HepG2 (cell line): ENCODE data around the gene ARPC1A. TPM values are rescaled to one million over a fixed set of nuclear protein-coding genes. Genes with fewer than 3 reads are reported as not detected.
A peak's percentile ranks its signal among the peaks of the same experiment; 100 is the strongest.

ENCODE experiments used
- ADNP ChIP-seq: sonication (generic); formaldehyde crosslinking; IDR thresholded peaks from 2 replicates; pipeline ENCODE4 v1.4.0; 2020; ENCODE audit warnings: missing genetic modification reagents
- E2F2 ChIP-seq: sonication (generic); formaldehyde crosslinking; IDR thresholded peaks from 2 replicates; pipeline ENCODE4 v1.4.0; 2020; ENCODE audit warnings: missing genetic modification reagents, borderline replicate concordance
- ELK4 ChIP-seq: sonication (generic); formaldehyde crosslinking; IDR thresholded peaks from 2 replicates; pipeline ENCODE4 v1.9.0; 2021; ENCODE audit warnings: missing genetic modification reagents, borderline replicate concordance
- ISX ChIP-seq: sonication (generic); formaldehyde crosslinking; conservative IDR thresholded peaks from 2 replicates; pipeline ENCODE4 v1.5.0; 2020; ENCODE audit warnings: missing genetic modification reagents
- KDM1A ChIP-seq: IDR thresholded peaks from 2 replicates; pipeline ENCODE4 v1.6.1; 2016; ENCODE audit warnings: missing compliant biosample characterization
- MIXL1 ChIP-seq: IDR thresholded peaks from 2 replicates; pipeline ENCODE4 v1.6.1; 2016
- MZF1 ChIP-seq: sonication (generic); formaldehyde crosslinking; IDR thresholded peaks from 2 replicates; pipeline ENCODE4 v1.8.1; 2023; ENCODE audit warnings: mild to moderate bottlenecking, missing genetic modification reagents, borderline replicate concordance
- NR2F1 ChIP-seq, 2 experiments: fragments of 450-650 bp in 1 of 2; formaldehyde crosslinking in 1 of 2; IDR thresholded peaks; 2 replicates each; pipeline versions ENCODE4 v1.5.0 to v1.6.1; 2016 to 2020; ENCODE audit warnings: mild to moderate bottlenecking in 1 of 2, missing compliant biosample characterization in 1 of 2, missing genetic modification reagents in 1 of 2, moderate library complexity in 1 of 2
- PPARG ChIP-seq: conservative IDR thresholded peaks from 2 replicates; pipeline ENCODE4 v1.6.1; 2016; ENCODE audit warnings: missing biosample characterization, missing genetic modification reagents
- SNAI1 ChIP-seq: sonication (generic); formaldehyde crosslinking; IDR thresholded peaks from 2 replicates; pipeline ENCODE4 v1.5.0; 2020; ENCODE audit warnings: mild to moderate bottlenecking, missing genetic modification reagents, borderline replicate concordance
- SP4 ChIP-seq: sonication (generic); formaldehyde crosslinking; IDR thresholded peaks from 2 replicates; pipeline ENCODE4 v1.8.1; 2023; ENCODE audit warnings: mild to moderate bottlenecking, missing genetic modification reagents
- SRY ChIP-seq: sonication (generic); formaldehyde crosslinking; IDR thresholded peaks from 2 replicates; pipeline ENCODE4 v1.8.0; 2022; ENCODE audit warnings: mild to moderate bottlenecking, missing genetic modification reagents
- ZFP91 ChIP-seq: sonication (generic); formaldehyde crosslinking; IDR thresholded peaks from 2 replicates; pipeline ENCODE4 v1.9.0; 2022; ENCODE audit warnings: missing genetic modification reagents, mild to moderate bottlenecking, borderline replicate concordance
- ZMYM4 ChIP-seq: sonication (generic); formaldehyde crosslinking; IDR thresholded peaks from 2 replicates; pipeline ENCODE4 v1.8.1; 2023; ENCODE audit warnings: mild to moderate bottlenecking, missing genetic modification reagents
- ZNF124 ChIP-seq: sonication (generic); formaldehyde crosslinking; IDR thresholded peaks from 2 replicates; pipeline ENCODE4 v1.4.0; 2020; ENCODE audit warnings: missing genetic modification reagents
- ZNF790 ChIP-seq: sonication (generic); formaldehyde crosslinking; IDR thresholded peaks from 2 replicates; pipeline ENCODE4 v1.8.0; 2022; ENCODE audit warnings: missing genetic modification reagents, mild to moderate bottlenecking, borderline replicate concordance
- polyA plus RNA-seq, 8 experiments: library from polyadenylated mRNA; depleted of rRNA in 3 of 8; stranded (reverse) in 7 of 8; unstranded in 1 of 8; fragments of >200 nt; fragmentation: Illumina TruSeq in 4 of 8; extraction: Trizol in 4 of 8; gene quantifications; 2 replicates each; pipeline versions ENCODE4 v1.2.1 to v1.2.3, GENCODE V29; 2011 to 2016; ENCODE audit warnings: low read depth in 4 of 8, missing spikeins in 1 of 8, mixed read lengths in 1 of 8; ENCODE audit not compliant: insufficient read depth in 1 of 8
- total RNA-seq, 5 experiments: library from RNA; depleted of rRNA; stranded (reverse); fragments of >200 nt; fragmentation: Illumina TruSeq; extraction: Trizol; gene quantifications; 2 replicates each; pipeline ENCODE4 v1.2.3, GENCODE V29; 2016; ENCODE audit warnings: low read depth in 1 of 5
- TF ChIP-seq, protein P1 (sequence below): sonication (generic); formaldehyde crosslinking; IDR thresholded peaks from 2 replicates; pipeline ENCODE4 v1.9.0; 2021; ENCODE audit warnings: missing genetic modification reagents, borderline replicate concordance
- TF ChIP-seq, protein P2 (sequence below): IDR thresholded peaks from 2 replicates; pipeline ENCODE4 v1.6.1; 2016; ENCODE audit warnings: missing compliant biosample characterization, missing genetic modification reagents, borderline replicate concordance
- TF ChIP-seq, protein P3 (sequence below): sonication (generic); formaldehyde crosslinking; IDR thresholded peaks from 2 replicates; pipeline ENCODE4 v1.8.0; 2022; ENCODE audit warnings: missing genetic modification reagents, mild to moderate bottlenecking, borderline replicate concordance

Gene ARPC1A
- total and polyA plus RNA-seq, 2 of the 13 experiments (the other 11 are each of a cell fraction or from before 2014, with no cell fraction given): 44.3 to 88.5 TPM

DNA sequence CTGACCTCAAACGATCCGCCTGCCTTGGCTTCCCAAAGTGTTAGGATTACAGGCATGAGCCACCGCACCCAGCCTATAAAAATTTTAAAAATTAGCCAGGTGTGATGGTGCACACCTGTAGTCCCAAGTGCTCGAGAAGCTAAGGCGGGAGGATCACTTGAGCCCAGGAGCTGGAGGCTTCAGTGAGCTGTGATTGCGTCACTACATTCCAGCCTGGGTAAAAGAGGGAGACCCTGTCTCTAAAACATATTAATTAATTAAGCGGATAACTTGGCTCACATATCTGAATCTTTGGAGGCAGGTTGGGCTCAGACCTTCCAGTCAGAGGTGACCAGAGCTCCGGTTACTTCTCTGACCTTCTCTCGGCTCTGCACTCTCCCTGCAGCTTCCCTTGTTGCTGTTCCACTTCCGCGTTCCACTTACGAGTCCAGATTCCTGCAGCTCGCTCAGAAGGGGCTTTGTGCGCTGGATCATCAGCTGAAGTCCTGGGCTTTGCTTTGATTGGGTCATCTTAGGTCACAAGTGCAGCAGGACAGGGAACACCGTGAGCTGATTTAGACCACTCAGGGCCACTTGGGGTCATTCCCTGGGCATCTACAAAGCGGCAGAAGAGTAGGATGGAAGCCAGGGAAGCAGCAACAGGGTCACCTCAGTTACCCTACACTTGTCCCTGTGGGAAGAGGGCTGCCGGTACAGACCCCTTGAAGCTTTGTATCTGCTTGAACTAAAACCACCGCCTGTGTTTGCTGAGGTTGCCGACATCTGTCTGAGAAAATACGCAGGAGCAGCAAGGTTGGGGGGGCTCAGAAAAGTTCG is 46.8 kb downstream of the ARPC1A start (continued):
- TF ChIP-seq MIXL1 (CRISPR knock-in tag) (0 out of 2 replicates have a peak, but pooled peaks have one; percentile 52), ZFP91 (CRISPR knock-in tag) (peak; percentile 50; the same call in 1 of the 2 replicates), ISX (CRISPR knock-in tag) (no peak), SP4 (CRISPR knock-in tag) (no peak), ZMYM4 (peak; percentile 37), ELK4 (CRISPR knock-in tag) (no peak), ZNF124 (CRISPR knock-in tag) (no peak; the same call in 1 of the 2 replicates), MZF1 (CRISPR knock-in tag) (0 out of 2 replicates have a peak, but pooled peaks have one; percentile 55), E2F2 (no peak), NR2F1 (CRISPR knock-in tag; IDR thresholded peaks at IDR 0.05) (peak; percentile 71 to 73; a peak in 3 of 4 replicates), KDM1A (CRISPR knock-in tag) (no peak), SRY (CRISPR knock-in tag) (no peak), ADNP (no peak), PPARG (CRISPR knock-in tag) (0 out of 2 replicates have a peak, but pooled peaks have one; percentile 63), ZNF790 (CRISPR knock-in tag) (no peak), SNAI1 (CRISPR knock-in tag) (no peak)
- TF ChIP-seq, protein P1, sequence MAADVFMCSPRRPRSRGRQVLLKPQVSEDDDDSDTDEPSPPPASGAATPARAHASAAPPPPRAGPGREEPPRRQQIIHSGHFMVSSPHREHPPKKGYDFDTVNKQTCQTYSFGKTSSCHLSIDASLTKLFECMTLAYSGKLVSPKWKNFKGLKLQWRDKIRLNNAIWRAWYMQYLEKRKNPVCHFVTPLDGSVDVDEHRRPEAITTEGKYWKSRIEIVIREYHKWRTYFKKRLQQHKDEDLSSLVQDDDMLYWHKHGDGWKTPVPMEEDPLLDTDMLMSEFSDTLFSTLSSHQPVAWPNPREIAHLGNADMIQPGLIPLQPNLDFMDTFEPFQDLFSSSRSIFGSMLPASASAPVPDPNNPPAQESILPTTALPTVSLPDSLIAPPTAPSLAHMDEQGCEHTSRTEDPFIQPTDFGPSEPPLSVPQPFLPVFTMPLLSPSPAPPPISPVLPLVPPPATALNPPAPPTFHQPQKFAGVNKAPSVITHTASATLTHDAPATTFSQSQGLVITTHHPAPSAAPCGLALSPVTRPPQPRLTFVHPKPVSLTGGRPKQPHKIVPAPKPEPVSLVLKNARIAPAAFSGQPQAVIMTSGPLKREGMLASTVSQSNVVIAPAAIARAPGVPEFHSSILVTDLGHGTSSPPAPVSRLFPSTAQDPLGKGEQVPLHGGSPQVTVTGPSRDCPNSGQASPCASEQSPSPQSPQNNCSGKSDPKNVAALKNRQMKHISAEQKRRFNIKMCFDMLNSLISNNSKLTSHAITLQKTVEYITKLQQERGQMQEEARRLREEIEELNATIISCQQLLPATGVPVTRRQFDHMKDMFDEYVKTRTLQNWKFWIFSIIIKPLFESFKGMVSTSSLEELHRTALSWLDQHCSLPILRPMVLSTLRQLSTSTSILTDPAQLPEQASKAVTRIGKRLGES: no peak
- TF ChIP-seq, protein P2, sequence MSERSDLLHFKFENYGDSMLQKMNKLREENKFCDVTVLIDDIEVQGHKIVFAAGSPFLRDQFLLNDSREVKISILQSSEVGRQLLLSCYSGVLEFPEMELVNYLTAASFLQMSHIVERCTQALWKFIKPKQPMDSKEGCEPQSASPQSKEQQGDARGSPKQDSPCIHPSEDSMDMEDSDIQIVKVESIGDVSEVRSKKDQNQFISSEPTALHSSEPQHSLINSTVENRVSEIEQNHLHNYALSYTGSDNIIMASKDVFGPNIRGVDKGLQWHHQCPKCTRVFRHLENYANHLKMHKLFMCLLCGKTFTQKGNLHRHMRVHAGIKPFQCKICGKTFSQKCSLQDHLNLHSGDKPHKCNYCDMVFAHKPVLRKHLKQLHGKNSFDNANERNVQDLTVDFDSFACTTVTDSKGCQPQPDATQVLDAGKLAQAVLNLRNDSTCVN (CRISPR knock-in tag): peak; percentile 59; the same call in 1 of the 2 replicates
- TF ChIP-seq, protein P3, sequence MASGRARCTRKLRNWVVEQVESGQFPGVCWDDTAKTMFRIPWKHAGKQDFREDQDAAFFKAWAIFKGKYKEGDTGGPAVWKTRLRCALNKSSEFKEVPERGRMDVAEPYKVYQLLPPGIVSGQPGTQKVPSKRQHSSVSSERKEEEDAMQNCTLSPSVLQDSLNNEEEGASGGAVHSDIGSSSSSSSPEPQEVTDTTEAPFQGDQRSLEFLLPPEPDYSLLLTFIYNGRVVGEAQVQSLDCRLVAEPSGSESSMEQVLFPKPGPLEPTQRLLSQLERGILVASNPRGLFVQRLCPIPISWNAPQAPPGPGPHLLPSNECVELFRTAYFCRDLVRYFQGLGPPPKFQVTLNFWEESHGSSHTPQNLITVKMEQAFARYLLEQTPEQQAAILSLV: no peak; the same call in 1 of the 2 replicates
